LoVo (cell line): ENCODE results near the gene TJP2.

Experiments used
- DNase-seq: peaks from one replicate; pipeline ENCODE4 v3.0.0-alpha.2; 2016; ENCODE audit warnings: low spot score

Gene TJP2

GRCh38 chr9:69173891-69174615 is at the start of gene TJP2:
Gene TJP2, plus strand, starts transcription at chr9:69174277. Its CDS starts 96 bp downstream, at chr9:69174373.
- DNase-seq = no peak

- no peak for DNase-seq
These were observed 43.3 kb upstream of the TJP2 start for GRCh38 chr9:69130456-69131441.

- peak; percentile 21 for DNase-seq
These were observed 42.4 kb upstream of the TJP2 start for GRCh38 chr9:69131682-69132081.

- no peak for DNase-seq
These were observed 41.7 kb upstream of the TJP2 start for GRCh38 chr9:69132361-69132760.

GRCh38 chr9:69134412-69134811 is 39.7 kb upstream of the TJP2 start:
- DNase-seq = no peak

GRCh38 chr9:69136185-69136584 is 37.9 kb upstream of the TJP2 start:
- no peak for DNase-seq

- DNase-seq = no peak
These were observed 37.3 kb upstream of the TJP2 start for GRCh38 chr9:69136779-69137178.

GRCh38 chr9:69137311-69137710 is 36.8 kb upstream of the TJP2 start:
- DNase-seq = no peak

- DNase-seq = no peak
These were observed 34.5 kb upstream of the TJP2 start for GRCh38 chr9:69139596-69139995.

GRCh38 chr9:69140123-69140735 is 33.8 kb upstream of the TJP2 start:
- DNase-seq = no peak

- no peak for DNase-seq
These were observed 32.2 kb upstream of the TJP2 start for GRCh38 chr9:69141851-69142250.

GRCh38 chr9:69143291-69143690 is 30.8 kb upstream of the TJP2 start:
- DNase-seq = no peak

- no peak for DNase-seq
These were observed 28.8 kb upstream of the TJP2 start for GRCh38 chr9:69145144-69145715.

- DNase-seq = no peak
These were observed 26.8 kb upstream of the TJP2 start for GRCh38 chr9:69147041-69147834.

GRCh38 chr9:69149321-69149807 is 24.7 kb upstream of the TJP2 start:
- DNase-seq = no peak

GRCh38 chr9:69151506-69151905 is 22.6 kb upstream of the TJP2 start:
- no peak for DNase-seq

GRCh38 chr9:69153707-69154521 is 20.2 kb upstream of the TJP2 start:
- DNase-seq = no peak

GRCh38 chr9:69155341-69156030 is 18.6 kb upstream of the TJP2 start:
- DNase-seq = no peak

- no peak for DNase-seq
These were observed 16.2 kb upstream of the TJP2 start for GRCh38 chr9:69157751-69158466.
